ENCODE results near the gene DMD.
"Not testable (repeated sequence)": the region's sequence is repeated elsewhere in the genome, so short reads cannot be mapped to it uniquely, and the experiment has no call there.

DMD gene

GRCh38 chrX:31440546-31440945, 1770.8 kb downstream of the DMD start:
- no peak for DNase-seq (ENCODE audit: low read depth in 2 of 2)

GRCh38 chrX:31436424-31436823, 1774.9 kb downstream of the DMD start:
- no peak for DNase-seq (ENCODE audit: low read depth in 2 of 2)

- no peak for DNase-seq (ENCODE audit: low read depth in 2 of 2)
Observed at GRCh38 chrX:31435592-31435991, 1775.8 kb downstream of the DMD start.

GRCh38 chrX:31433856-31434255, 1777.5 kb downstream of the DMD start:
- DNase-seq (ENCODE audit: low read depth in 2 of 2) = no peak

- no peak for DNase-seq (ENCODE audit: low read depth in 2 of 2)
Observed at GRCh38 chrX:31429915-31430314, 1781.4 kb downstream of the DMD start.

GRCh38 chrX:31423609-31424189, 1787.7 kb downstream of the DMD start:
- DNase-seq (ENCODE audit: low read depth in 2 of 2) = no peak

GRCh38 chrX:31421441-31421840, 1789.9 kb downstream of the DMD start:
- DNase-seq (ENCODE audit: low read depth in 2 of 2) = no peak

- DNase-seq (ENCODE audit: low read depth in 2 of 2) = no peak
Observed at GRCh38 chrX:31420711-31421151, 1790.6 kb downstream of the DMD start.

GRCh38 chrX:31420302-31420701, 1791.0 kb downstream of the DMD start:
- no peak for DNase-seq (ENCODE audit: low read depth in 2 of 2)

GRCh38 chrX:31397119-31397518, 1814.2 kb downstream of the DMD start:
- no peak for DNase-seq (ENCODE audit: low read depth in 2 of 2)

GRCh38 chrX:31392513-31392912, 1818.8 kb downstream of the DMD start:
- DNase-seq (ENCODE audit: low read depth in 2 of 2) = no peak

- no peak for DNase-seq (ENCODE audit: low read depth in 2 of 2)
Observed at GRCh38 chrX:31388946-31389345, 1822.4 kb downstream of the DMD start.

GRCh38 chrX:31384471-31384870, 1826.9 kb downstream of the DMD start:
- no peak for DNase-seq (ENCODE audit: low read depth in 2 of 2)

- no peak for DNase-seq (ENCODE audit: low read depth in 2 of 2)
Observed at GRCh38 chrX:31383991-31384390, 1827.4 kb downstream of the DMD start.

- DNase-seq (ENCODE audit: low read depth in 2 of 2) = not testable (repeated sequence)
Observed at GRCh38 chrX:31378973-31379372, 1832.4 kb downstream of the DMD start.

- DNase-seq (ENCODE audit: low read depth in 2 of 2) = not testable (repeated sequence)
Observed at GRCh38 chrX:31377821-31378220, 1833.5 kb downstream of the DMD start.

GRCh38 chrX:31376408-31377022, 1834.8 kb downstream of the DMD start:
- no peak for DNase-seq (ENCODE audit: low read depth in 2 of 2)

GRCh38 chrX:31374786-31375185, 1836.6 kb downstream of the DMD start:
- DNase-seq (ENCODE audit: low read depth in 2 of 2) = no peak

GRCh38 chrX:31371956-31372355, 1839.4 kb downstream of the DMD start:
- no peak for DNase-seq (ENCODE audit: low read depth in 2 of 2)

- DNase-seq (ENCODE audit: low read depth in 2 of 2) = no peak
Observed at GRCh38 chrX:31367816-31368215, 1843.5 kb downstream of the DMD start.

GRCh38 chrX:31366041-31366440, 1845.3 kb downstream of the DMD start:
- DNase-seq (ENCODE audit: low read depth in 2 of 2) = no peak

GRCh38 chrX:31356275-31357212, 1854.8 kb downstream of the DMD start:
- DNase-seq (ENCODE audit: low read depth in 2 of 2) = no peak
